Chondrocyte (in vitro differentiated cells): ENCODE data around the gene DENND1A. TPM values are rescaled to one million over a fixed set of nuclear protein-coding genes. Genes with fewer than 3 reads are reported as not detected.
A peak's percentile ranks its signal among the peaks of the same experiment; 100 is the strongest.

Experiments used
- DNase-seq: peaks from one replicate; pipeline ENCODE4 v3.0.0; 2021; ENCODE audit warnings: mixed read lengths, low spot score
- H3K27ac Mint-ChIP-seq: one replicate; pipeline ENCODE4 v1.8.0; 2021; ENCODE audit warnings: mild to moderate bottlenecking, moderate library complexity, mixed read lengths; ENCODE audit not compliant: unreplicated experiment
- H3K27me3 Mint-ChIP-seq: 2 replicates; pipeline ENCODE4 v1.8.0; 2021; ENCODE audit warnings: low read depth, mixed read lengths
- H3K36me3 Mint-ChIP-seq: 2 replicates; pipeline ENCODE4 v1.8.0; 2021; ENCODE audit warnings: low read depth, mixed read lengths
- H3K4me1 Mint-ChIP-seq: 2 replicates; pipeline ENCODE4 v1.8.0; 2021; ENCODE audit warnings: low read depth, mild to moderate bottlenecking, mixed read lengths
- H3K4me3 Mint-ChIP-seq: one replicate; pipeline ENCODE4 v1.8.0; 2021; ENCODE audit warnings: mild to moderate bottlenecking, moderate library complexity, mixed read lengths; ENCODE audit not compliant: unreplicated experiment
- H3K9me3 Mint-ChIP-seq: 2 replicates; pipeline ENCODE4 v1.8.0; 2021; ENCODE audit warnings: low read depth, mixed read lengths
- total RNA-seq: library from RNA; stranded (reverse); gene quantifications from 3 replicates; pipeline ENCODE4 v1.2.1, GENCODE V29; 2021
- TF ChIP-seq, protein P1 (sequence below): fragments of 200-600 bp; sonication (generic); IDR thresholded peaks from 2 replicates; pipeline ENCODE4 v1.5.0; 2021; ENCODE audit warnings: antibody characterized with exemption, mild to moderate bottlenecking, moderate library complexity

The DENND1A gene
- total RNA-seq, 1 donor from 2014 or later = 15.3 TPM

DNA sequence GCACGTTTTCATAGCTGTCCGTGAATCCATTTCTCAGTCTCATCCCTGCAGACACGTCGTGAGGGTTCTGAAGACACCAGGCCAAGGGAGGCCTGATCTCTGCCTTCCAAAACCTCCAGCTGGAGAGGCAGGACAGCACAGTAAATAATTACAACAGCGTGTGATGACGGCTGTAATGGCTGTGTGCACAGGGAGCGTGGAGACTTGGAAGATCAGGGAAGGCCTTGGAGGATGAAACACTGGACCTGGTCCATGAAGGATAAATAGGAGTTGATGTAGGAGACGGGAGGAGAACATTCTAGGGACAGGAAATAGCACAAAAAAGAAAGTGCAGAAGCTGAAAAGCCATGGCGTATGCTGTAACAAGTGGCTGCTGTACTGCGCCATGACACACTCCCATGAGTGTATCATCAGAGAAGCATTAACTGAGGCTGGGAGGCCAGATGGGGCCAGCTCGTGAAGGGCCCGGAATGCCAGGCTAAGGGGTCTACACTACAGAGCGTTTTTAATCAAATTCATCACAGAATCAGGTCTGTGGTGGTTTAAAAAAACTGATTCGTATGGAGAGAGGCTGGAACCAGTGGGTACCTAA is 476.8 kb downstream of the DENND1A start:
- DNase-seq = peak; percentile 12
- Mint-ChIP-seq H3K27me3 (no peaks in the 10 kb centered on the region), H3K4me1 (no peaks in the 10 kb centered on the region), H3K9me3 (no peaks in the 10 kb centered on the region), H3K4me3 (no peak overlapping the region), H3K27ac (no peak overlapping the region), H3K36me3 (peaks cover 3% of the 10 kb centered on the region)
- TF ChIP-seq, protein P1, sequence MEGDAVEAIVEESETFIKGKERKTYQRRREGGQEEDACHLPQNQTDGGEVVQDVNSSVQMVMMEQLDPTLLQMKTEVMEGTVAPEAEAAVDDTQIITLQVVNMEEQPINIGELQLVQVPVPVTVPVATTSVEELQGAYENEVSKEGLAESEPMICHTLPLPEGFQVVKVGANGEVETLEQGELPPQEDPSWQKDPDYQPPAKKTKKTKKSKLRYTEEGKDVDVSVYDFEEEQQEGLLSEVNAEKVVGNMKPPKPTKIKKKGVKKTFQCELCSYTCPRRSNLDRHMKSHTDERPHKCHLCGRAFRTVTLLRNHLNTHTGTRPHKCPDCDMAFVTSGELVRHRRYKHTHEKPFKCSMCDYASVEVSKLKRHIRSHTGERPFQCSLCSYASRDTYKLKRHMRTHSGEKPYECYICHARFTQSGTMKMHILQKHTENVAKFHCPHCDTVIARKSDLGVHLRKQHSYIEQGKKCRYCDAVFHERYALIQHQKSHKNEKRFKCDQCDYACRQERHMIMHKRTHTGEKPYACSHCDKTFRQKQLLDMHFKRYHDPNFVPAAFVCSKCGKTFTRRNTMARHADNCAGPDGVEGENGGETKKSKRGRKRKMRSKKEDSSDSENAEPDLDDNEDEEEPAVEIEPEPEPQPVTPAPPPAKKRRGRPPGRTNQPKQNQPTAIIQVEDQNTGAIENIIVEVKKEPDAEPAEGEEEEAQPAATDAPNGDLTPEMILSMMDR = no peak

GRCh38 chr9:123450996-123451395 is 478.9 kb downstream of the DENND1A start:
- no peak for DNase-seq
- no peak overlapping the region for H3K27ac Mint-ChIP-seq
- peaks cover 6% of the 10 kb centered on the region for H3K36me3 Mint-ChIP-seq
- no peak overlapping the region for H3K4me3 Mint-ChIP-seq
- peaks cover 6% of the 10 kb centered on the region for H3K4me1 Mint-ChIP-seq
- TF ChIP-seq, protein P1 = no peak
- no peaks in the 10 kb centered on the region for H3K27me3 Mint-ChIP-seq
- H3K9me3 Mint-ChIP-seq = no peaks in the 10 kb centered on the region

GRCh38 chr9:123450098-123450770 is 479.7 kb downstream of the DENND1A start:
- TF ChIP-seq, protein P1 = no peak

GRCh38 chr9:123447934-123448646 is 481.8 kb downstream of the DENND1A start:
- Mint-ChIP-seq H3K27me3 (no peaks in the 10 kb centered on the region), H3K36me3 (peaks cover 9% of the 10 kb centered on the region), H3K9me3 (no peaks in the 10 kb centered on the region), H3K4me3 (no peak overlapping the region), H3K4me1 (peaks cover 10% of the 10 kb centered on the region), H3K27ac (no peak overlapping the region)
- peak; percentile 14 for DNase-seq
- TF ChIP-seq, protein P1 = no peak

More at GRCh38 chr9:123450098-123450770, 479.7 kb downstream of the DENND1A start:
- no peaks in the 10 kb centered on the region for H3K9me3 Mint-ChIP-seq
- DNase-seq = peak; percentile 62
- H3K36me3 Mint-ChIP-seq = peaks cover 9% of the 10 kb centered on the region
- no peaks in the 10 kb centered on the region for H3K27me3 Mint-ChIP-seq
- no peak overlapping the region for H3K27ac Mint-ChIP-seq
- H3K4me1 Mint-ChIP-seq = peaks cover 10% of the 10 kb centered on the region
- H3K4me3 Mint-ChIP-seq = no peak overlapping the region

- H3K27ac Mint-ChIP-seq = peak overlapping the region; percentile 69
- peaks cover 10% of the 10 kb centered on the region for H3K4me1 Mint-ChIP-seq
- DNase-seq = peak; percentile 36
- peaks cover 6% of the 10 kb centered on the region for H3K36me3 Mint-ChIP-seq
- TF ChIP-seq, protein P1 = no peak
- no peaks in the 10 kb centered on the region for H3K9me3 Mint-ChIP-seq
- H3K27me3 Mint-ChIP-seq = no peaks in the 10 kb centered on the region
- H3K4me3 Mint-ChIP-seq = no peak overlapping the region
These were observed 483.8 kb downstream of the DENND1A start for GRCh38 chr9:123445981-123446610.
